ENCODE data around the gene USP11. TPM values are rescaled to one million over a fixed set of nuclear protein-coding genes. Genes with fewer than 3 reads are reported as not detected.
A peak's percentile ranks its signal among the peaks of the same experiment; 100 is the strongest.

Gene USP11
- total and polyA plus RNA-seq, 4 donors, result 22.9 to 74.8 (median 40.2) TPM

- DNase-seq (peak; percentile 84 to 94 (median 90)), ATAC-seq (ENCODE audit: insufficient read depth, low FRiP score) (peak; percentile 69)
- WGBS, 2 donors, result 0 to 1% methylated on average over 35 to 61 of the region's 61 CpGs
- H3K9me3 ChIP-seq (ENCODE audit: control insufficient read depth in 4 of 4, insufficient read depth in 3 of 4, low read length in 3 of 4), result peaks cover 0 to 4% (median 0%) of the 10 kb centered on the region in 4 donors
- H3K27me3 ChIP-seq (ENCODE audit: control insufficient read depth in 3 of 3, insufficient read depth in 3 of 3, low read length in 2 of 3), result peaks cover 0 to 5% (median 0%) of the 10 kb centered on the region in 3 donors
- H3K36me3 ChIP-seq (ENCODE audit: control insufficient read depth in 4 of 4, insufficient read depth in 4 of 4, low read length in 4 of 4), result peaks cover 3 to 25% (median 21%) of the 10 kb centered on the region in 4 donors
- H3K27ac ChIP-seq (ENCODE audit: low read depth in 1 of 2, low read length in 1 of 2), result peak within 1 kb of the TSS; percentile 93 to 99
- peaks cover 0 to 28% (median 17%) of the 10 kb centered on the region in 5 donors for H3K4me1 ChIP-seq (ENCODE audit: control insufficient read depth in 5 of 5, insufficient read depth in 5 of 5, low read length in 5 of 5)
- peak within 1 kb of the TSS; percentile 80 for H3K4me3 ChIP-seq
- no peak for TF ChIP-seq CTCF (IDR thresholded peaks at IDR 0.05; ENCODE audit: control extremely low read depth, extremely low read depth)
- H3K9ac ChIP-seq (ENCODE audit: insufficient read depth in 1 of 2, low read length in 2 of 2), result peak within 1 kb of the TSS; percentile 78 to 89
Measured at GRCh38 chrX:47218280-47218919, 14.4 kb upstream of the USP11 start, which contains the start of gene CDK16. CDK16 (plus strand) TSS chrX:47218681; CDS start chrX:47223558, 4,877 bp downstream.

- peaks cover 0 to 28% (median 17%) of the 10 kb centered on the region in 5 donors for H3K4me1 ChIP-seq (ENCODE audit: control insufficient read depth in 5 of 5, insufficient read depth in 5 of 5, low read length in 5 of 5)
- no peak for ATAC-seq (ENCODE audit: insufficient read depth, low FRiP score)
- no peak for TF ChIP-seq CTCF (IDR thresholded peaks at IDR 0.05; ENCODE audit: control extremely low read depth, extremely low read depth)
Measured at GRCh38 chrX:47218920-47219815, 13.6 kb upstream of the USP11 start.

GRCh38 chrX:47221756-47222155 lies 11.1 kb upstream of the USP11 start:
- DNase-seq, result no peak
- ATAC-seq (ENCODE audit: insufficient read depth, low FRiP score), result no peak
- H3K27ac ChIP-seq (ENCODE audit: low read depth in 1 of 2, low read length in 1 of 2), result no peak overlapping the region
- peaks cover 0 to 23% (median 17%) of the 10 kb centered on the region in 5 donors for H3K4me1 ChIP-seq (ENCODE audit: control insufficient read depth in 5 of 5, insufficient read depth in 5 of 5, low read length in 5 of 5)
- peaks cover 0 to 2% (median 0%) of the 10 kb centered on the region in 4 donors for H3K9me3 ChIP-seq (ENCODE audit: control insufficient read depth in 4 of 4, insufficient read depth in 3 of 4, low read length in 3 of 4)
- no peak for TF ChIP-seq CTCF (IDR thresholded peaks at IDR 0.05; ENCODE audit: control extremely low read depth, extremely low read depth)
- H3K36me3 ChIP-seq (ENCODE audit: control insufficient read depth in 4 of 4, insufficient read depth in 4 of 4, low read length in 4 of 4), result peaks cover 14 to 30% (median 26%) of the 10 kb centered on the region in 4 donors
- no peak overlapping the region for H3K9ac ChIP-seq (ENCODE audit: insufficient read depth in 1 of 2, low read length in 2 of 2)
- WGBS, 2 donors, result 43 to 73% methylated on average over 3 to 4 of the region's 4 CpGs
- H3K4me3 ChIP-seq, result no peak overlapping the region
- H3K27me3 ChIP-seq (ENCODE audit: control insufficient read depth in 3 of 3, insufficient read depth in 3 of 3, low read length in 2 of 3), result peaks cover 0 to 10% (median 0%) of the 10 kb centered on the region in 3 donors

More at GRCh38 chrX:47218920-47219815, 13.6 kb upstream of the USP11 start:
- peak; percentile 25 to 43 (median 37) for DNase-seq
- WGBS, 2 donors, result 4 to 14% methylated on average over 15 to 60 of the region's 60 CpGs
- Histone ChIP-seq H3K9ac (ENCODE audit: insufficient read depth in 1 of 2, low read length in 2 of 2) (peak overlapping the region; percentile 56 to 89), H3K27ac (ENCODE audit: low read depth in 1 of 2, low read length in 1 of 2) (peak overlapping the region; percentile 93 to 99), H3K9me3 (ENCODE audit: control insufficient read depth in 4 of 4, insufficient read depth in 3 of 4, low read length in 3 of 4) (peaks cover 0 to 4% (median 0%) of the 10 kb centered on the region in 4 donors), H3K4me3 (peak overlapping the region; percentile 80), H3K27me3 (ENCODE audit: control insufficient read depth in 3 of 3, insufficient read depth in 3 of 3, low read length in 2 of 3) (peaks cover 0 to 7% (median 0%) of the 10 kb centered on the region in 3 donors), H3K36me3 (ENCODE audit: control insufficient read depth in 4 of 4, insufficient read depth in 4 of 4, low read length in 4 of 4) (peaks cover 3 to 28% (median 22%) of the 10 kb centered on the region in 4 donors)
